Measurements from ENCODE around the gene ASB13.

DNA sequence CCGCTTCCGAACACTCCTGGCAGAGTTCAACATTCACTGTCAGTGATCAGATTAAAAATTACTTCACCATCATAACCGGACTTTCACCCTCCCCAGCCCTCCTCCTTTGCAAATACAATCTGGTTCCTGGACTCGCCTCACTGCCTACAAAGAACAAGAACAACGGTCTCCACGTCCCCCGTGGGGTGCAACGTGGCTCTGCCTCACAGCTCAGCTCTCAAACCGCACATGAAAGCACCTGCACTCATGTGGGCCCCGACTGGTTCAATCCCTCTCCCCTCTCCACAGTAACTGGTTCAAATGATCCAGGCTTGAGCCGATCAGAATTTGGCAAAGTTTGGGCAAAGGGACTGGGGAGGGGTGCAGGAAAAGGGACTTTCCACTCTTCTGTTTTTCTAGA, 21.0 kb downstream of the ASB13 start:
- TF ChIP-seq, protein P1, sequence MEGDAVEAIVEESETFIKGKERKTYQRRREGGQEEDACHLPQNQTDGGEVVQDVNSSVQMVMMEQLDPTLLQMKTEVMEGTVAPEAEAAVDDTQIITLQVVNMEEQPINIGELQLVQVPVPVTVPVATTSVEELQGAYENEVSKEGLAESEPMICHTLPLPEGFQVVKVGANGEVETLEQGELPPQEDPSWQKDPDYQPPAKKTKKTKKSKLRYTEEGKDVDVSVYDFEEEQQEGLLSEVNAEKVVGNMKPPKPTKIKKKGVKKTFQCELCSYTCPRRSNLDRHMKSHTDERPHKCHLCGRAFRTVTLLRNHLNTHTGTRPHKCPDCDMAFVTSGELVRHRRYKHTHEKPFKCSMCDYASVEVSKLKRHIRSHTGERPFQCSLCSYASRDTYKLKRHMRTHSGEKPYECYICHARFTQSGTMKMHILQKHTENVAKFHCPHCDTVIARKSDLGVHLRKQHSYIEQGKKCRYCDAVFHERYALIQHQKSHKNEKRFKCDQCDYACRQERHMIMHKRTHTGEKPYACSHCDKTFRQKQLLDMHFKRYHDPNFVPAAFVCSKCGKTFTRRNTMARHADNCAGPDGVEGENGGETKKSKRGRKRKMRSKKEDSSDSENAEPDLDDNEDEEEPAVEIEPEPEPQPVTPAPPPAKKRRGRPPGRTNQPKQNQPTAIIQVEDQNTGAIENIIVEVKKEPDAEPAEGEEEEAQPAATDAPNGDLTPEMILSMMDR (IDR thresholded peaks at IDR 0.05), result no peak
- TF ChIP-seq EZH2 (IDR thresholded peaks at IDR 0.05; ENCODE audit: borderline replicate concordance, insufficient read depth, low read depth, low read length, poor library complexity, severe bottlenecking), result no peak
